Smooth muscle cell (in vitro differentiated cells): ENCODE data around the gene B3GNT5. TPM values are rescaled to one million over a fixed set of nuclear protein-coding genes. Genes with fewer than 3 reads are reported as not detected.
A peak's percentile ranks its signal among the peaks of the same experiment; 100 is the strongest.

Source experiments
- DNase-seq: peaks from one replicate; lab custom pipeline; 2025; ENCODE audit not compliant: unreplicated experiment; lab: John Stamatoyannopoulos, UW
- H2AFZ ChIP-seq: fragments of 200-600 bp; sonication (generic); 2 replicates; pipeline ENCODE4 v1.6.0; 2016; ENCODE audit warnings: antibody characterized with exemption, low read depth, mild to moderate bottlenecking
- H3F3A ChIP-seq: fragments of 200-600 bp; sonication (generic); 2 replicates; pipeline ENCODE4 v1.6.0; 2017; ENCODE audit warnings: antibody characterized with exemption, low read depth
- H3K27ac ChIP-seq: fragments of 200-600 bp; sonication (generic); 2 replicates; pipeline ENCODE4 v1.5.1; 2016; ENCODE audit warnings: low read depth, mild to moderate bottlenecking
- H3K27me3 ChIP-seq: fragments of 200-600 bp; sonication (generic); 2 replicates; pipeline ENCODE4 v1.6.1; 2016; ENCODE audit warnings: low read depth, mild to moderate bottlenecking
- H3K36me3 ChIP-seq: fragments of 200-600 bp; sonication (generic); 2 replicates; pipeline ENCODE4 v1.5.1; 2016; ENCODE audit warnings: low read depth
- H3K4me1 ChIP-seq: fragments of 200-600 bp; sonication (generic); 2 replicates; pipeline ENCODE4 v1.5.1; 2016; ENCODE audit warnings: low read depth
- H3K4me2 ChIP-seq: fragments of 200-600 bp; sonication (generic); 2 replicates; pipeline ENCODE4 v1.6.0; 2016; ENCODE audit warnings: mild to moderate bottlenecking
- H3K4me3 ChIP-seq: fragments of 200-600 bp; sonication (generic); 2 replicates; pipeline ENCODE4 v1.5.1; 2016; ENCODE audit warnings: mild to moderate bottlenecking
- H3K79me2 ChIP-seq: fragments of 200-600 bp; sonication (generic); 2 replicates; pipeline ENCODE4 v1.6.0; 2016; ENCODE audit warnings: low read depth, mild to moderate bottlenecking
- H3K9ac ChIP-seq: fragments of 200-600 bp; sonication (generic); 2 replicates; pipeline ENCODE4 v1.6.0; 2016; ENCODE audit warnings: low read depth
- H3K9me3 ChIP-seq: fragments of 200-600 bp; sonication (generic); replicated peaks from 2 replicates; pipeline ENCODE4 v1.5.1; 2016; ENCODE audit warnings: low read depth
- H4K20me1 ChIP-seq: fragments of 200-600 bp; sonication (generic); 2 replicates; pipeline ENCODE4 v1.6.0; 2016; ENCODE audit warnings: low read depth
- WGBS: methylation state at CpG from one replicate; pipeline ENCODE4 v1.1.7; 2016; ENCODE audit warnings: low lambda C conversion rate; 5-methylcytosine and 5-hydroxymethylcytosine counted together
- polyA plus RNA-seq: library from polyadenylated mRNA; unstranded; fragments of >200 nt; fragmentation: Nextera tagmentation; extraction: Ambion mirVana; gene quantifications from 2 replicates; pipeline ENCODE4 v1.2.1, GENCODE V29; 2016
- total RNA-seq: library from RNA; depleted of rRNA; stranded (reverse); fragments of >200 nt; gene quantifications from 2 replicates; pipeline ENCODE4 v1.2.3, GENCODE V29; 2014
- TF ChIP-seq, protein P1 (sequence below): fragments of 200-600 bp; sonication (generic); IDR thresholded peaks from 2 replicates; pipeline ENCODE4 v1.5.1; 2017; ENCODE audit warnings: borderline replicate concordance, mild to moderate bottlenecking, antibody characterized with exemption; ENCODE audit not compliant: insufficient read depth, poor library complexity, severe bottlenecking

B3GNT5 gene
- total and polyA plus RNA-seq, 2 experiments from 2014 or later = 7.2 to 11.5 TPM

DNA sequence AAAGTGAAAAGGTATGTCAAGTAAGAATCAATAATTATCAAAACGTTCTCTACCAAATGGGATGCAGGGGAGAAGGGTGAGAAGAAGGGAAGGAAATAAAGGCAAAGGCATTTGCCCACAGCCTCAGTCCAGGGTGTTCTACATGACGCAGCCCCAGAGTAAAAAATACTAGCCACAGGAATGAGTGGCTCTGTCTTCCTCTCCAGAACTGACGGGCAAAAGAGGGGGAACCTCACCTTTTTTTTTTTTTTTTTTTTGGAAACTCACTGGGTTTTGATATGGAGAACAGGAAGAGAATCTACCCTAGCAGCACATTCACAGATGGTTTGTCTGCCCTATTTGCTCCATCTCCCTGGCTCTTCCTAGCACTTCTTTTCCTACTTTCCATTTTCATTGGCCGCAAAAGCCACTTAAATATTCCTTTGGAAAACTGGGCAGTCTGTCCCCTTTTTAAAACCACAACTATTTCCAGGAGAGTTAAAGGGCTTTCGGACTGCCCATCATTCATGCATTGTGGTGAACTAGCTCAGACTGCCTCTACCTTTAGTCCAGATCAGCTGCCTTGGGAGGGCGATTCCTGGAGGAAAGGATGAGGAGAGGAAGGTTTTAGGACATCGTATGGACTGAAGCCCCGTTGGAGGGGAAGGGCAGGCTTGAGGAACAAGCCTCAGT is 28.2 kb downstream of the B3GNT5 start:
- Histone ChIP-seq H3K9ac (no peak overlapping the region), H3K27ac (no peak overlapping the region), H3K9me3 (no peaks in the 10 kb centered on the region), H2AFZ (no peak overlapping the region), H3K27me3 (no peaks in the 10 kb centered on the region), H3K79me2 (no peaks in the 10 kb centered on the region), H3K4me1 (no peaks in the 10 kb centered on the region), H3K4me3 (no peak overlapping the region), H3K4me2 (no peak overlapping the region), H3F3A (no peaks in the 10 kb centered on the region), H3K36me3 (no peaks in the 10 kb centered on the region), H4K20me1 (no peaks in the 10 kb centered on the region)
- 78% methylated on average over 8 of the region's 8 CpGs for WGBS
- no peak for DNase-seq
- TF ChIP-seq, protein P1, sequence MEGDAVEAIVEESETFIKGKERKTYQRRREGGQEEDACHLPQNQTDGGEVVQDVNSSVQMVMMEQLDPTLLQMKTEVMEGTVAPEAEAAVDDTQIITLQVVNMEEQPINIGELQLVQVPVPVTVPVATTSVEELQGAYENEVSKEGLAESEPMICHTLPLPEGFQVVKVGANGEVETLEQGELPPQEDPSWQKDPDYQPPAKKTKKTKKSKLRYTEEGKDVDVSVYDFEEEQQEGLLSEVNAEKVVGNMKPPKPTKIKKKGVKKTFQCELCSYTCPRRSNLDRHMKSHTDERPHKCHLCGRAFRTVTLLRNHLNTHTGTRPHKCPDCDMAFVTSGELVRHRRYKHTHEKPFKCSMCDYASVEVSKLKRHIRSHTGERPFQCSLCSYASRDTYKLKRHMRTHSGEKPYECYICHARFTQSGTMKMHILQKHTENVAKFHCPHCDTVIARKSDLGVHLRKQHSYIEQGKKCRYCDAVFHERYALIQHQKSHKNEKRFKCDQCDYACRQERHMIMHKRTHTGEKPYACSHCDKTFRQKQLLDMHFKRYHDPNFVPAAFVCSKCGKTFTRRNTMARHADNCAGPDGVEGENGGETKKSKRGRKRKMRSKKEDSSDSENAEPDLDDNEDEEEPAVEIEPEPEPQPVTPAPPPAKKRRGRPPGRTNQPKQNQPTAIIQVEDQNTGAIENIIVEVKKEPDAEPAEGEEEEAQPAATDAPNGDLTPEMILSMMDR = no peak

DNA sequence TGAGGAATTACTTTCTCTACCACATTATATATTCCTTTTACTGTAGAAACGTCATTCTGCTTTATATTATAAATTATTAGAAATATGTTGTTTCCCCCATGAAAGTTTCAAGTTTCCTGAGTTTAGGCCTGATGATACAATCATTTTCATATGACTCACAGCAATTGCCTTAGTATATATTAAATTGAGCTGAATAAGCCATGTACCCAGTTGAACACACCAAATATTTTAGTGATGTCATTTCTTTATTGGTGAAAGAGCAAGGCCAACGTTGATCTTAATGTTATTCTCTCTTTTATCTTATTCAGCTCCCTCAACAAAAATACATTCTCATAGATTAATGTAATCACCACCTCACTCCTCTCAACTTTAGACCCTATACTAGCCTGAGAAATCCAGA is 30.8 kb downstream of the B3GNT5 start:
- DNase-seq = no peak
- H3K9ac ChIP-seq = no peak overlapping the region
- H3K4me3 ChIP-seq = no peak overlapping the region
- no peaks in the 10 kb centered on the region for H3K9me3 ChIP-seq
- no peak overlapping the region for H2AFZ ChIP-seq
- H3F3A ChIP-seq = peaks cover 3% of the 10 kb centered on the region
- H4K20me1 ChIP-seq = no peaks in the 10 kb centered on the region
- H3K27me3 ChIP-seq = no peaks in the 10 kb centered on the region
- no peak overlapping the region for H3K4me2 ChIP-seq
- no peaks in the 10 kb centered on the region for H3K4me1 ChIP-seq
- TF ChIP-seq, protein P1 = no peak
- no peak overlapping the region for H3K27ac ChIP-seq
- no peaks in the 10 kb centered on the region for H3K36me3 ChIP-seq
- WGBS = 89% methylated on average over 2 of the region's 2 CpGs
- H3K79me2 ChIP-seq = no peaks in the 10 kb centered on the region

DNA sequence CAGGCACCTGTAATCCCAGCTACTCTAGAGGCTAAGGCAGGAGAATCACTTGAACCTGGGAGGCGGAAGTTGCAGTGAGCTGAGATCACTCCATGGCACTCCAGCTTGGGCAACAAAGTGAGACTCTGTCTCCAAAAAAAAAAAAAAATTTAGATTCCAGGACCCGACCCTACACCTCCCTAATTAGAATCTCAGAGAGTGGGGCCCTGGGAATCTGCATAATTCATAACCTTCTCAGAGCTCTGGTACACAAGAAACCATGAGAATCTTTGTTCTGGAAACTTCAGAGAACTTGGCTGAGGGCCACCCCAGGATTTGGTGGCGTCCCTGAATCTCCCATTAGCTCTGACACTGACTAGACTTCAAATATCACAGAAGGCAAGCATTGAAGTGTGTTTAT is 31.5 kb downstream of the B3GNT5 start:
- Histone ChIP-seq H3K4me1 (no peaks in the 10 kb centered on the region), H3K4me3 (no peak overlapping the region), H3K36me3 (no peaks in the 10 kb centered on the region), H3K27ac (no peak overlapping the region), H3K79me2 (no peaks in the 10 kb centered on the region), H3K27me3 (no peaks in the 10 kb centered on the region), H3K9ac (no peak overlapping the region), H2AFZ (no peak overlapping the region), H3K4me2 (no peak overlapping the region), H3F3A (peaks cover 3% of the 10 kb centered on the region), H3K9me3 (no peaks in the 10 kb centered on the region), H4K20me1 (no peaks in the 10 kb centered on the region)
- WGBS = 94% methylated on average over 3 of the region's 3 CpGs
- DNase-seq = no peak
- TF ChIP-seq, protein P1 = no peak

DNA sequence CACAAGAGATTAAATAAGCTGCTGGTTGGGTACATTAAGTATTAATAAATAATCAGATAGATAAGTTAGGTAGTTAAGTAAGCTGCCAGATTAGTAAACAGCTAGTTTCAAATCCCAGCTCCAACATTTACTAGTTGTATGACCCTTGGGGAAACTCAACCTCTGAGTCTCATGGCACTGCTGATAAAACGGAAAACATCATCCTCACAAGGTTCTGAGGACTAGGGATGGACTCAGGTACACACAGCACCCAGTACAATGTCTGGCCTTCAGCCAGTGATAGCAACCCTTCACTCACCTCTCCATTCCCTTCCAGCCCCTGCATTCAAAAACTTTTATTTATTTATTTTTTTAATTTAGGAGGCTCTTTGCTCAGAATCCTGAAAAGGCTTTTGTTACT is 32.3 kb downstream of the B3GNT5 start:
- TF ChIP-seq, protein P1 = no peak
- Histone ChIP-seq H2AFZ (no peak overlapping the region), H3K9ac (peak overlapping the region; percentile 65)

More for the DNA sequence above, 32.3 kb downstream of the B3GNT5 start:
- H3K4me1 ChIP-seq = no peaks in the 10 kb centered on the region
- 93% methylated on average over 1 of the region's 1 CpG for WGBS
- H3K27ac ChIP-seq = peak overlapping the region; percentile 89
- H3K79me2 ChIP-seq = no peaks in the 10 kb centered on the region
- no peak for DNase-seq
- H3K4me3 ChIP-seq = peak overlapping the region; percentile 12
- no peaks in the 10 kb centered on the region for H3K36me3 ChIP-seq
- H4K20me1 ChIP-seq = no peaks in the 10 kb centered on the region
- peak overlapping the region; percentile 70 for H3K4me2 ChIP-seq
- H3K9me3 ChIP-seq = no peaks in the 10 kb centered on the region
- H3K27me3 ChIP-seq = no peaks in the 10 kb centered on the region
- peaks cover 3% of the 10 kb centered on the region for H3F3A ChIP-seq
